Activated gamma-delta T cell treated with anti-CD3 and anti-CD28 coated beads, Interleukin-2, amount 50 U/mL, for 16 hours (primary cell): ENCODE measurements around the gene GNAL.

Experiments
- DNase-seq: peaks from one replicate; pipeline ENCODE4 v3.0.0-alpha.2; 2020; ENCODE audit warnings: low read depth

GNAL gene

DNA sequence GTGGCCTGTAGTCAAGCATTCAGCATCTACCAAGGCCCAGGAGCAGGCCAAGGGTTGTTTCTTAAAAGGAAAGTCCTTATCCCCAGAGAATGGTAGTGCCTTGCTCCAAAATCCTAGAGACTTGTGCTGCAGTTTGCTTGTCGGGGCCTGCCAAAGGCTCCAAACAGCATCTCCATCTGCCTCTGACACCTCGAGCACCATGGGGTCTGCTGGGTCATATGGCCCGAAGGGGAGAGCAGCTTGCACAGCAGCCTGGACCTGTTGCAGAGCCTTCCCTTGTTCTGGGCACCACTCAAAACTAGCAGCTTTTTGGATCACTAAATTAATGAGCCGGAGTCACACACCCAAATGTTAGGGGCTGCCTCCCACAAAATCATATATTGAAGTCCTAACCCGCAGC, 35.7 kb downstream of the GNAL start:
- no peak for DNase-seq

DNA sequence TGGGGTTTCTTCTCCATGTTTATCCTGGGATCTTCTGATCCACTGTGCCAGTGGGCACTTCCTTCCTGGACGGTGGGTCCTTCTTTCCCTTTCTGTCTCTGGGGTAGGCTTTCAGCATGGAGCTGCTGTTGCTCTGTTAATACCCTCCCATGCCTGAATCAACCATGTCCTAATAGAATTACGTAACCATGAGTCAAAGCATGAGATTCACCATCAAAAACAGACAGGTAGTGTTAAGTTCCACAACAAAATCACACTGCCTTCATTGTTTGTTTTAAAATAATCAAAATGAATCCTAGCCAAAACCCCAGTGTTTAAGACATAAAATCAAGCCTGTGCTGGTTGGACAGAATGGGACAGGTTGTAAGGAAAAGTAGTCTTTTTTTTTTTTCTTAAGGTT, 37.5 kb downstream of the GNAL start:
- DNase-seq, result no peak

- no peak for DNase-seq
Measured at GRCh38 chr18:11728249-11728648, 39.2 kb downstream of the GNAL start.

DNA sequence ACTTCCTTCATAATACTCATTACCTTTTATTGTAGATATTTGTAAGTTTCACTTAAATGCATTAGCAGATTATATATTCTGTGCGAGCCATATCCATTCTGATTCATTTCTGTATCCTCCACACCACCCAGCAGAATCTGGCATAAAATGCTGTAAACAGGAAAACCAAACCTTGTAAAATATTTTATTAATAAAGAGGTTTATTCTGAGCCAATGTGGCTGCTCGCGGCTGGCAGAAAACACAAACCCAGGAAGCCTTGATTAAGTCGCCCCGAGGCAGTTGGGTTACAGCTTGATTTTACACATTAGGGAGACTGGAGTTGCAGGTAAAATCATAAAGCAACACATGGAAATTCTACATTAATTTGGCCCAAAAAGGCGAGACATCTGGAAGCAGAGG, 40.5 kb downstream of the GNAL start:
- no peak for DNase-seq

GRCh38 chr18:11733031-11733430, 44.0 kb downstream of the GNAL start:
- DNase-seq, result peak; percentile 38

- DNase-seq, result no peak
Measured at GRCh38 chr18:11736656-11737055, 47.6 kb downstream of the GNAL start.

GRCh38 chr18:11739893-11740292, 50.8 kb downstream of the GNAL start:
- DNase-seq, result no peak

GRCh38 chr18:11740461-11740860, 51.4 kb downstream of the GNAL start:
- no peak for DNase-seq

DNA sequence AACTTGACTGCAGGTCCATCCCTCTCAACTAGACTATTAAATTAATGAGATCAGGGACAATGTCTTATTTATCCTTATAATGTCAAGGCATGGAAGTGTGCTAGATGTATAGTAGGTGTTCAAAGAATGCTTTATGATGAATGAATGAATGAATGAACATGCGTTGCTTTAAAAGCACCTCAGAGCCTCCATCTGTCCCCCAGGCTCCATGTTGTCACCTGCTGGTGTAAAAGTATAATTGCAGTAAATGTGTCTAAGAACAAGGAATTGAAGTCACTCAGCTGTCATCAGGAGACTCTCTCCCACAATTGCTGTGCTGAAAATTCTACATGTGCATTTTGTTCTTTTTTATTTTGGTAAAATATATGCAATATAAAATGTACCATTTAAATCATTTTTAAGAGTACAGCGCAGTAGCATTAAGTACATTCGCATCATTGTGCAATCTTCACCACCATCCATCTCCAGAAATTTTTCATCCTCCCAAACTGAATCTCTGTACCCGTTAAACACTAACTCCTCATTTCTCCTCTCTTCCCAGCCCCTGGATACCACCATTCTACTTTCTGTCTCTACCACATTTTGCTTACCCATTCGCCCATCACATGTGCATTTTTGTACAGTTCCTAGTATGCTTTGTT, 52.6 kb downstream of the GNAL start:
- DNase-seq, result no peak

- DNase-seq, result no peak
Measured at GRCh38 chr18:11745521-11745920, 56.5 kb downstream of the GNAL start.

GRCh38 chr18:11747286-11747685, 58.2 kb downstream of the GNAL start:
- DNase-seq, result no peak

- DNase-seq, result no peak
Measured at GRCh38 chr18:11747731-11748130, 58.7 kb downstream of the GNAL start.

DNA sequence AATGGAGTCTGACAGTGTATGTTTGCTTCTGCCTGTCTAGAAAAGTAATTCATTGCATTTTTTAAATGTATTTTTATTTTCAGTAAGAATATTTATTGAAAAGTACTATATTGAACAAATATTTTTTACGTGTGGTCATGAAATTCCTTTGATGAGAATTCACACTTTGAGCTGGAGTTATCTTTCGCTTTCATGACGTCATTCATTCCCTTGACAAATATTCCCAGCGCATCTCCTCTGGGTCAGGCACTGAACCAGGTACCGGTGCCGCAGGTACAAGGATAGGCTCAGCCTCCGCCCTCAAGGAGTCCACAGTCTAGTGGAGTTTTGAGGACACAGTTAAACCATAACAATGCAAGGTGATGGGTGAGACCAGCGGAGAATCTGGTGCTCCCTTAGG, 60.2 kb downstream of the GNAL start:
- no peak for DNase-seq

- no peak for DNase-seq
Measured at GRCh38 chr18:11750171-11750570, 61.1 kb downstream of the GNAL start.

DNA sequence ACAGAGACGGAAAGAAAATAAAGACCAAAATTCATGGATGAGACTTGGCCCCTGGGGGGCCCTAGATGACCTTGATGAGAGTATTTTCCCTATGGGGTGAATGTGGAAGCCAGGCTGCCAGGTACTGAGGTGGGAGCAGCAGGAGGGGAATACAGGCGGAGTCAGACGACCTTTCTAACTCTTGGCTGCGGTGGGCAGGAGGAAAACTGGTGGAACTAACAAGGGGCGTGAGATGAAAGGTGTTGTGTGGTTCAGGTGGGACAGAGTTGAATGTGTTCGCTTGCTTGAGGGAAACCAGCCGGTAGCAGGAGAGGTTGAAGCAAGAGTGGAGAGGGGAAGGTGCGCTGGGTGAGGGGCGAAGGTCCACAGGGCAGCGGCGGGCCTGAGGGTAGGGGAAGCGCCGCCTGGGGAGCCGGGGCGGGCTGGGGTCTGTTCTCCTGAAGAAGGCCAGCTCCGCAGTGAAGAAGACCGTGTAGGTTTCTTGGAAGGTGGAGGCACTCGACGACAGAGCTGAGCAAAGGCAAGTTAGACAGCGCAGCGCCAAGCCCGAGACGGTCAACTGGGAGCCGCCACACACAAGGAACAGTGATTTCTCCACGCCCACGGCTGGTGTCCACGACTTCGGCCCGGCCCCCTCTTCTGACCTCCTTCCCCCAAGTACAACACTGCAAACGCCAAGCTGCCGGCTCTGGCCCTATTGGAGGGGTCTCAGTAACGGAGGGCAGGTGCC, 61.7 kb downstream of the GNAL start:
- no peak for DNase-seq

DNA sequence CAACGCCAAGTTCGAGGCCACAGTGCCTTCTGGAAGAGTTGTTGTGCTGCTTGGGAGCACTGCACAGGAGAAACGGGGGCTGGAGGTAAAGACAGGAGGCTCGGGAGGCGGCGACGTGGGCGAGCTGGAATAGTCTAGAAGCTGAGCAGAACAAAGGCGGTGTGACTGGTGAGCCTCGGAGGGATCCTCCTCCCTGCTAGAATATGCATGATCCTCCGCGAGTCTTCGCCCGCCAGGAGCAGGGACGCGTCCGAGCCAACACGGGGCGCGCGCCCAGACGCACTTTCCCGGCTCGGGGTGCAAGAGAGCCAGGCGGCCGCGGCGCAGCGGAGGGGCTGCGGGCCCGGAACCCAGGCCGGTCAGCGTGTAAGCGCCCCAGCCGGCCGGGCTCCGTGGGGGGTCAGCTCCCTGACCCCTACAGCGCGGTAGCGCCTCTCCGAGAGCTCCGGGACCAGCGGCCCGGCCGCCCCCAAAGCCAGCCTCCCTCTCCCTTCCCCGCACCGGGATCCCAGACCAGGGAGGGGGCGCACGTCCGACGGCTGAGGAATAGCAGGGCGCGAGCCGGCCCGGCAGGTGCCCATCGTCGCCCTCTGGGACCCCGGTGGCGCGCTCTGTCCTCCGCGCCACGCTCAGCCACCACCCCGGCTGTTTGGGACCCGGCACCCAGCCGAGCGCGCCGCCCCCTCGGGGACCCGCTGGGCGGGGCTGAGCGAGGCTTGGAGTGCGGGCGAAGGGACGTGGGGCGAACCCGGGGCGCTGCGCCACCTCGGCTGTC, 62.5 kb downstream of the GNAL start:
- DNase-seq, result no peak

- DNase-seq, result no peak
Measured at GRCh38 chr18:11752116-11752911, 63.2 kb downstream of the GNAL start.

DNA sequence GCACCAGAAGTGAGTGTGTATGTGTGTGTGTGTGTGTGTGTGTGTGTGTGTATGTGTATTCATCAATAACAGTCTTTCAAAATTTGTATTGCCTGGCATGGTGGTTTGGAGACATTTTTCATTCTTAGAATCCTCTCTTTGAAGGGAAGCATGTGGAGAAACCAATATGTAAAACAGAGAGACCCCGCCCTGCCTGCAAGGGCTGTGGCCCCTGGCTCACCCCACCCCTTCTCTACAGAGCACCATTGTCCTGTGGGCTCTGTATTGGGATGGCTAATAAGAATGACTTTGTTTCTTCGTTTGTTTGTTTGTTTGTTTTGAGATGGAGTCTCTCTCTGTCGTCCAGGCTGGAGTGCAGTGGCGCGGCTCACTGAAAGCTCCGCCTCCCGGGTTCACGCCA, 65.9 kb downstream of the GNAL start:
- DNase-seq, result no peak

GRCh38 chr18:11757084-11757590, 68.1 kb downstream of the GNAL start:
- DNase-seq, result no peak

- DNase-seq, result no peak
Measured at GRCh38 chr18:11759456-11759855, 70.4 kb downstream of the GNAL start.

DNA sequence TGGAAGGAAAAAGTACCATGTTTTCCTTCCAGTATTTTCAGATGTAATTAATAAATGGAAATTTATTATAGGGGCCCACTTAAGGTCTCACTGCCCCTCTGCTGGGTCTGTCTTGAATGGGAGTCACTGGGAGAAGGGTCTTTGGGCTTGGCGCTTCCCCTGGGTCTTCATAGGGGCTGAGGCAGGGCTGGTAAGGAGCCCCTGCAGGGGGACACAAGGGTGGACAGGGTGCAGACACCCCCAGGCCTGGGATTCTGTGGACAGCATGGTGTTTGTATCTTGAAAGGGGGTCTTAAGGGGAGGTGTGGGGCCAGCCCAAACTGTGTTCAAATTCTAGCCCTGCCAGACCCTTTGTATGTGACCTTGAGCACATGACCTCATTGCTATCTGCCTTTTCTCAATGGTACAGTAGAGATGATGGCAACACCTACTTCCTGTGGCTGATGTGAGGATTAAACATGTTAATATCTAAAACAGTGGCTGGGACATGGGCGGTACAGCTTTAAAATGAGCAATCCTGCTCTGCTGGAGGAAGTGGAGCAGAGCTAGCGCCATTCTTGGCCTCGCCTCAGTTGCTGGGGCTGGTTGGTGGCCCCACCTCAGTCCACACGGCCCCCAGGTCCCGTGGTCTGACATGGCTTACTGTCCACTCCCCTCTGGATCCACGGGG, 71.6 kb downstream of the GNAL start:
- no peak for DNase-seq

- DNase-seq, result no peak
Measured at GRCh38 chr18:11761553-11761952, 72.5 kb downstream of the GNAL start.
